ENCODE data around the gene CHEK1.

CHEK1 gene

GRCh38 chr11:125626288-125626950 lies 1.5 kb downstream of the CHEK1 start:
- peak; percentile 58 for DNase-seq (ENCODE audit: low spot score)
- peak; percentile 24 for TF ChIP-seq CTCF (IDR thresholded peaks at IDR 0.05; ENCODE audit: extremely low read depth, missing control alignments)

GRCh38 chr11:125627236-125627910 lies 2.4 kb downstream of the CHEK1 start:
- TF ChIP-seq CTCF (IDR thresholded peaks at IDR 0.05; ENCODE audit: extremely low read depth, missing control alignments), result no peak
- DNase-seq (ENCODE audit: low spot score), result no peak

GRCh38 chr11:125637840-125638239 lies 12.9 kb downstream of the CHEK1 start:
- no peak for DNase-seq (ENCODE audit: low spot score)
- no peak for TF ChIP-seq CTCF (IDR thresholded peaks at IDR 0.05; ENCODE audit: extremely low read depth, missing control alignments)

- TF ChIP-seq CTCF (IDR thresholded peaks at IDR 0.05; ENCODE audit: extremely low read depth, missing control alignments), result no peak
- DNase-seq (ENCODE audit: low spot score), result no peak
Observed at GRCh38 chr11:125638315-125638714, 13.4 kb downstream of the CHEK1 start.

- TF ChIP-seq CTCF (IDR thresholded peaks at IDR 0.05; ENCODE audit: extremely low read depth, missing control alignments), result no peak
- no peak for DNase-seq (ENCODE audit: low spot score)
Observed at GRCh38 chr11:125645871-125646270, 20.9 kb downstream of the CHEK1 start.

- no peak for DNase-seq (ENCODE audit: low spot score)
- TF ChIP-seq CTCF (IDR thresholded peaks at IDR 0.05; ENCODE audit: extremely low read depth, missing control alignments), result no peak
Observed at GRCh38 chr11:125649465-125650166, 24.7 kb downstream of the CHEK1 start.

- no peak for DNase-seq (ENCODE audit: low spot score)
- no peak for TF ChIP-seq CTCF (IDR thresholded peaks at IDR 0.05; ENCODE audit: extremely low read depth, missing control alignments)
Observed at GRCh38 chr11:125662689-125663088, 37.7 kb downstream of the CHEK1 start.

All from GM20000 (cell line).